GM12892 (cell line): ENCODE measurements around the gene THAP12.

Experiments
- POLR2A ChIP-seq: IDR thresholded peaks from 2 replicates; pipeline ENCODE4 v1.6.1; 2011; ENCODE audit warnings: low read depth, low read length, control low read depth
- POLR2AphosphoS5 ChIP-seq: IDR thresholded peaks from 2 replicates; pipeline ENCODE4 v1.6.1; 2011; ENCODE audit warnings: low read depth, low read length, control low read depth

- TF ChIP-seq POLR2A, result no peak
- no peak for TF ChIP-seq POLR2AphosphoS5
These were observed 10.1 kb upstream of the THAP12 start for GRCh38 chr11:76391021-76391420.
